Brain pericyte (primary cell): ENCODE results near the gene RNF103.

Experiments used
- DNase-seq: peaks from one replicate; pipeline ENCODE4 v3.0.0-alpha.2; 2012; ENCODE audit warnings: low read depth, low spot score

Gene RNF103

DNA sequence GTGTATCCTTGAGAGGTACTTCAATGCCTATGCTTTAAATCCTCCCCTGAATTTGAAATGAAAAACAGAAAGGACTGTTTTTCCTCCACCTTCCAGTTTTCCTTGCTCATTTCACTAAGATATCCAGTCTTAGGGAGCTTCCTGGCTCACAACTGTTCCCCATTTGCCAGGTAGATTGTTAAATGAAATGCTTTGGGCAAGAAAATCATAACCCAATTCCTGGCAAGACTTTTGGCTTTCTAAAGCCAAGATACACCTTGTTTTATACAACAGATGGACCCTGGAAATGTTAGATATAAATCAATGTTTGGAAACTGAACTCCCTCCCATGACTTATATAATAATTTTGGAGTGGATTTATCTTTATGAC is 56.9 kb downstream of the RNF103 start:
- no peak for DNase-seq

- no peak for DNase-seq
These were observed 57.4 kb downstream of the RNF103 start for GRCh38 chr2:86566158-86566820.

GRCh38 chr2:86563650-86564061 is 60.0 kb downstream of the RNF103 start:
- no peak for DNase-seq

GRCh38 chr2:86562922-86563649 is 60.6 kb downstream of the RNF103 start, which contains the start of gene CHMP3:
CHMP3 (minus strand) TSS chr2:86563443; CDS start chr2:86563348, 95 bp downstream.
- peak; percentile 92 for DNase-seq

- no peak for DNase-seq
These were observed 61.2 kb downstream of the RNF103 start for GRCh38 chr2:86562485-86562921.

- DNase-seq: no peak
These were observed 65.8 kb downstream of the RNF103 start for GRCh38 chr2:86557836-86558235.

GRCh38 chr2:86556508-86556907 is 67.2 kb downstream of the RNF103 start:
- no peak for DNase-seq
